Osteocyte (in vitro differentiated cells): ENCODE measurements around the gene EEPD1. TPM values are rescaled to one million over a fixed set of nuclear protein-coding genes. Genes with fewer than 3 reads are reported as not detected.

Experiments
- DNase-seq: peaks from one replicate; pipeline ENCODE4 v3.0.0; 2021; ENCODE audit warnings: mixed read lengths; ENCODE audit not compliant: unreplicated experiment; ENCODE audit errors: extremely low spot score
- H3K27ac Mint-ChIP-seq: one replicate; pipeline ENCODE4 v1.8.0; 2021; ENCODE audit warnings: mild to moderate bottlenecking, mixed read lengths; ENCODE audit not compliant: unreplicated experiment
- H3K27me3 Mint-ChIP-seq: one replicate; pipeline ENCODE4 v1.8.0; 2021; ENCODE audit warnings: mixed read lengths; ENCODE audit not compliant: unreplicated experiment
- H3K36me3 Mint-ChIP-seq: one replicate; pipeline ENCODE4 v1.8.0; 2021; ENCODE audit warnings: mixed read lengths; ENCODE audit not compliant: unreplicated experiment
- H3K4me1 Mint-ChIP-seq: one replicate; pipeline ENCODE4 v1.8.0; 2021; ENCODE audit warnings: mixed read lengths; ENCODE audit not compliant: unreplicated experiment
- H3K4me3 Mint-ChIP-seq: one replicate; pipeline ENCODE4 v1.8.0; 2021; ENCODE audit warnings: mild to moderate bottlenecking, moderate library complexity, mixed read lengths; ENCODE audit not compliant: unreplicated experiment
- H3K9me3 Mint-ChIP-seq: one replicate; pipeline ENCODE4 v1.8.0; 2021; ENCODE audit warnings: mixed read lengths; ENCODE audit not compliant: unreplicated experiment
- total RNA-seq: library from RNA; stranded (reverse); gene quantifications from 2 replicates; pipeline ENCODE4 v1.2.1, GENCODE V29; 2021
- TF ChIP-seq, protein P1 (sequence below): fragments of 200-600 bp; sonication (generic); IDR thresholded peaks from 2 replicates; pipeline ENCODE4 v1.5.0; 2021; ENCODE audit warnings: antibody characterized with exemption, mild to moderate bottlenecking, moderate library complexity

Gene EEPD1
- total RNA-seq, 1 donor from 2014 or later: 1.3 TPM

DNA sequence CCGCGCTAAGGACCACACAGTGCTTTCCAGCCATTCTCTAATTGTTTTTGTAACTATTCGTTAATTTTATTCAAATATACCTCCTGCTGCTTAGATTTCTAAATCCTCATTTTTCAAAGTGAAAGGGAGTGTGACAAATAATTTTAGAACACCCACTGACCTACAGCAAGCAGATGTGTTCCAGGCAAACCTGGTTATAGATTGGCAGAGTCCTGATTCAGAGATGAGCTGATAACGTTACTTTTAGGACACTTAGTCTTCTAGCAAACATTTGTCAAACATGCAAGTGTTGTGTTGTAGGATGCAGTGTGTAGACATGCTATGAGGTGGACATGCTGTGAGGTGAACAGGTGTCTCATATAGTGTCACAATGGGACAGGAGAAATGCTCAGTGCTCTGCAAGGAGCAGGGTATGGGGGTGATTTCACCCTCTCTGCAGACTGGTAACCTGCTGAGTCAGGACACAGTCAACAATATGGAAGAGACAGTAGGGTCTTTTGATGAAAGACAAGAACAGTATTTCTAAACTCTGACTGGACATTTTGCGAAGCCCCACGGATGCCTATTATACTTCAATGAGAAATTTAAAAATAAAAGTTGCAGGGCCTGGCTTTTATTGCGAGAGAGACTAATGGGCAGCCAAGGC lies 144.4 kb downstream of the EEPD1 start:
- H3K27ac Mint-ChIP-seq: no peak overlapping the region
- peaks cover 21% of the 10 kb centered on the region for H3K4me1 Mint-ChIP-seq
- DNase-seq: no peak

DNA sequence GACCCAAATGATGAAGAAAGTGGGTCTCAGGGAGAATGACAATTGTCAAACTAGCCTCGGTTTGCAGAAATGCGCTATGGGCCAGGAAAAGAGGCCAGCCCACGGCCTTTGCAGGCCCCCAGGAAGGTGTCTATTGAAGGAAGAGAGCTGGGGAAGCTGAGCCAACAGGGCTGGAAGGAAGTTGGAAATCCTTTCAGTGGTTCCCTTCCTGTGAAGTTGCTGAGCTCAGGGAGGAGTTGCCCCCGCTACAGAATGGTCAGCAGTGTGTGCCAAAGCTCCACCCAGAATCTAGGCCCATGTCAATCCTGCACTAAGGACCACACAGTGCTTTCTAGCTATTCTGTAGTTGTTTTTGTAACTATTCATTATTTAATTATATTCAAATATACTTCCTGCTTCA lies 145.1 kb downstream of the EEPD1 start:
- Mint-ChIP-seq H3K36me3 (no peaks in the 10 kb centered on the region), H3K27ac (no peak overlapping the region)

More for the DNA sequence above, 144.4 kb downstream of the EEPD1 start:
- H3K4me3 Mint-ChIP-seq: no peak overlapping the region
- peaks cover 3% of the 10 kb centered on the region for H3K27me3 Mint-ChIP-seq
- TF ChIP-seq, protein P1, sequence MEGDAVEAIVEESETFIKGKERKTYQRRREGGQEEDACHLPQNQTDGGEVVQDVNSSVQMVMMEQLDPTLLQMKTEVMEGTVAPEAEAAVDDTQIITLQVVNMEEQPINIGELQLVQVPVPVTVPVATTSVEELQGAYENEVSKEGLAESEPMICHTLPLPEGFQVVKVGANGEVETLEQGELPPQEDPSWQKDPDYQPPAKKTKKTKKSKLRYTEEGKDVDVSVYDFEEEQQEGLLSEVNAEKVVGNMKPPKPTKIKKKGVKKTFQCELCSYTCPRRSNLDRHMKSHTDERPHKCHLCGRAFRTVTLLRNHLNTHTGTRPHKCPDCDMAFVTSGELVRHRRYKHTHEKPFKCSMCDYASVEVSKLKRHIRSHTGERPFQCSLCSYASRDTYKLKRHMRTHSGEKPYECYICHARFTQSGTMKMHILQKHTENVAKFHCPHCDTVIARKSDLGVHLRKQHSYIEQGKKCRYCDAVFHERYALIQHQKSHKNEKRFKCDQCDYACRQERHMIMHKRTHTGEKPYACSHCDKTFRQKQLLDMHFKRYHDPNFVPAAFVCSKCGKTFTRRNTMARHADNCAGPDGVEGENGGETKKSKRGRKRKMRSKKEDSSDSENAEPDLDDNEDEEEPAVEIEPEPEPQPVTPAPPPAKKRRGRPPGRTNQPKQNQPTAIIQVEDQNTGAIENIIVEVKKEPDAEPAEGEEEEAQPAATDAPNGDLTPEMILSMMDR: no peak
- H3K36me3 Mint-ChIP-seq: no peaks in the 10 kb centered on the region
- no peaks in the 10 kb centered on the region for H3K9me3 Mint-ChIP-seq

DNA sequence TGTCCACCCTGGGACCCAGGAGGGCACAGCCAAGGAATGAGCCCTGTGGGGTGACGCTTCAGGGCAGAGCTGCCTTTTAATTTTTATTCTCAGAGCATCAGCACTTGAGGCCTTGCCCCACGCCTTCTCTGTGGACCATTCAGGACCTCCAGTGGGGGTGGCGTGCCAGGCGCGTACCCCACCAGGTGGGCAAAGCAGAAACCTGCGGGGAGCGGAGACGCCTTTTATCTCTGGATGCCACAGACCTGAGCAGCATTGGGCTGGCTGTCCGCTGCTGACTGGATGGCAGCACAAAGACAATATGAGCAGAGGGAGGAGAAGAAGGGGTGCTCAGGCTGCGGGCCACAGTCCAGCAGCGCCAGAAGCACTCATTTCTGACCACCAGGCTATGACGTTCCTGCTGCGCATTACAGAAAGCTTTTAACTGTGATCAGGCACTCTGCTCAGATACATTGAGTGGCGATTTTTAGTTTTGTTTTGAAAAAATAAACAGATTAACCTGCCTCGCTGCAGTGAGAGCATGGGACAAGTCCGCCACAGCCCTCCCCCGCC lies 146.2 kb downstream of the EEPD1 start:
- no peak for DNase-seq
- Mint-ChIP-seq H3K9me3 (no peaks in the 10 kb centered on the region), H3K36me3 (no peaks in the 10 kb centered on the region), H3K4me1 (peaks cover 37% of the 10 kb centered on the region), H3K4me3 (no peak overlapping the region), H3K27me3 (peaks cover 3% of the 10 kb centered on the region), H3K27ac (no peak overlapping the region)
- TF ChIP-seq, protein P1: no peak

More for the DNA sequence above, 145.1 kb downstream of the EEPD1 start:
- peaks cover 3% of the 10 kb centered on the region for H3K27me3 Mint-ChIP-seq
- no peak overlapping the region for H3K4me3 Mint-ChIP-seq
- H3K4me1 Mint-ChIP-seq: peaks cover 25% of the 10 kb centered on the region
- TF ChIP-seq, protein P1: no peak
- DNase-seq: no peak
- no peaks in the 10 kb centered on the region for H3K9me3 Mint-ChIP-seq

DNA sequence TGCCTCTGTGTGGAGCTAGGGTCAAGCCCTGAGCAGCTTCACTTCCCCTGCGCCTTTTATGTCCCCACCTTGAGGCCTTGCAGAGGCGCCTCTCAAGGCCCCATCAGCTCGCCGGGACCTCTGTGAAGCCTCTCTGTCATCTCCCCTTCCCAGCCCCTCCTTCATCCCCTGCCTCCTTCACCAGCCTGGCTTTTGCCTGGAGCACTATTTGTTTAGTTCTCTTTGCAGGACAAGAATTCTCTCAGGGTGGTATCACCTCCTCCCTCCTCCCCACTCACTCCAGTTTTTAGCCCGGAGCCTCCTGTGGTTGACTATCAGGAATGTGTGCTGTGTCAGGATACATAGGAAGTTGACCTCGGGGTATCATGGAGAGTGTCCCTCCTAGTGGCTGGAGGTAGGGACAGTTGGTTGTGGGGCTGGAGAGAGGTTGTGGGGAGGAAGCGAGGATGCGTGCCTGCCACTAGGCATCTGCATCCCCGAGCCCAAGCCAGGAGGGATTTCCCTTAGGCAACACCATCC lies 146.8 kb downstream of the EEPD1 start:
- no peaks in the 10 kb centered on the region for H3K9me3 Mint-ChIP-seq
- no peaks in the 10 kb centered on the region for H3K36me3 Mint-ChIP-seq
- DNase-seq: no peak
- peaks cover 3% of the 10 kb centered on the region for H3K27me3 Mint-ChIP-seq
- H3K4me1 Mint-ChIP-seq: peaks cover 42% of the 10 kb centered on the region
- H3K27ac Mint-ChIP-seq: no peak overlapping the region
- TF ChIP-seq, protein P1: no peak
- no peak overlapping the region for H3K4me3 Mint-ChIP-seq

DNA sequence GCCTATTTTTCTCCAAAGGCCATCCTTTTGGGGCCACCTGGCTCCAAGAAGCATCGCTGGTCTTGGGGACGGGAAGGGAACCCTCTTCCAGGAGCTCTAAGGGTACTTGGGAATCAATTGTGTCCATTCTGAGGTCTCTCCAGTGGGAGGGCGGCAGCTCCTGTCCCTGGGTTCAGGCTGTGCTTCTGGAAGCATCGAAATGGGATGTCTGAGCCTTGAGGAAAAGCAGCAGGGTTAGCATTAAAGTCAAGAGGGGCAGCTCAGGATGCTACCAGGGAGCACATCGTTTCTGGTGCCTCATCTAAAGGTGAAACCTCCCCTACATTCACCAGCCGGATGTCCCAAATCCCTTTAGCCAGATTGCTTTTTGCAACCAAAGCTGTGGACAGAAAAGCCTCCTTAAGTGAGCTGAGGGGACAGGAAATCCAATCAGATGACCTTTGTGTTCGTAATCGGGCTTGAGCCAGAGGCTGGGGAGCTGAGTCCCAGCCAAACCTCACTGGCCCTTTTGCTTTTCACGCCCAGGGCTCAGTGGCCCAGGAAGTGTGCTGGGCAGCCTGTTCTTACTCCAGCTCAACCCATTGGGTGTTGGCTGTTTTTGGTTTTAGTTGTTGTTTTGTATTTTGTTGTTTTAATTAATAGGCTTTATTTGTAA lies 147.8 kb downstream of the EEPD1 start:
- no peaks in the 10 kb centered on the region for H3K27me3 Mint-ChIP-seq
- no peak overlapping the region for H3K4me3 Mint-ChIP-seq
- no peaks in the 10 kb centered on the region for H3K36me3 Mint-ChIP-seq
- H3K9me3 Mint-ChIP-seq: no peaks in the 10 kb centered on the region
- TF ChIP-seq, protein P1: no peak
- no peak for DNase-seq
- H3K4me1 Mint-ChIP-seq: peaks cover 42% of the 10 kb centered on the region
- peak overlapping the region; percentile 41 for H3K27ac Mint-ChIP-seq
